Lower leg skin (tissue), 4 donors: ENCODE results near the gene PNKD. TPM values are rescaled to one million over a fixed set of nuclear protein-coding genes. Genes with fewer than 3 reads are reported as not detected.
"Not testable (repeated sequence)": the region's sequence is repeated elsewhere in the genome, so short reads cannot be mapped to it uniquely, and the experiment has no call there.

ENCODE experiments used
- DNase-seq, 2 donors: peaks; one replicate each; pipeline ENCODE4 v3.0.0-alpha.2; 2019; ENCODE audit warnings: low spot score in 2 of 2
- H3K4me3 ChIP-seq: fragments of 200-600 bp; sonication (generic); 2 replicates; pipeline ENCODE4 v1.5.1; 2017; ENCODE audit warnings: mild to moderate bottlenecking, low read depth; ENCODE audit not compliant: poor library complexity, severe bottlenecking
- POLR2A ChIP-seq, 2 donors: fragments of 450-650 bp; IDR thresholded peaks; one replicate each; pipeline ENCODE4 v1.6.1; 2016 to 2017; ENCODE audit warnings: antibody characterized with exemption in 2 of 2, mild to moderate bottlenecking in 1 of 2, moderate library complexity in 1 of 2
- WGBS, 2 donors: methylation state at CpG; one replicate each; pipeline ENCODE4 v1.1.5; 2018; 5-methylcytosine and 5-hydroxymethylcytosine counted together
- intact Hi-C: fragments of 100-400 bp; cut with DNase I; formaldehyde crosslinking; loops from one replicate; pipeline ENCODE4 v1.15.0; 2023; ENCODE audit warnings: low total_unique reads
- total RNA-seq, 4 donors: library from RNA; depleted of rRNA; stranded (reverse); fragments of >200 nt; gene quantifications; one replicate each; pipeline ENCODE4 v1.1.0, GENCODE V29; 2016
- TF ChIP-seq, protein P1 (sequence below), 3 donors: fragments of 450-650 bp; IDR thresholded peaks; one replicate each; pipeline ENCODE4 v1.5.1; 2016; ENCODE audit warnings: antibody characterized with exemption in 3 of 3, mild to moderate bottlenecking in 3 of 3, moderate library complexity in 2 of 3

The PNKD gene
- total RNA-seq, 4 donors from 2014 or later = 26.6 to 60.6 (median 43.3) TPM

DNA sequence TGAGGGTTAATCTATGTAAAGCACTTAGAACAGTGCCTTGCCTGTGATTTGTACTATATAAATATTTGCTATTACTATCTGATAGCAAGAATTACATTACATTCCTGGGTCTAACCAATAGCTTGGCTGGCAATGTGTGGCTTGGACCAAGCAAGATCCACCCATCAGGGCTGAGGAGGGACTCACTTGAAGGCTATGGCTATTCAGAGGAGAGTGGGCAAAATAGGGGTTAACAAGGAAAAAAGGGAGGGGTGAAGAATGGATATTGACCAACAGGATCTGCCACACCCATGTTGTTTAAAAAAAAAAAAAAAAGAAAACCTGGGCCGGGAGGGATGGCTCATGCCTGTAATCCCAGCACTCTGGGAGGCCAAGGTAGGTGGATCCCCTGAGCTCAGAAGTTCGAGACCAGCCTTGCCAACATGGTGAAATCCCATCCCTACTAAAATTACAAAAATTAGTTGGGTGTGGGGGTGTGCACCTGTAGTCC is 42.0 kb downstream of the PNKD start:
- intact Hi-C loops = no loop called here
- DNase-seq = no peak
- TF ChIP-seq, protein P1, sequence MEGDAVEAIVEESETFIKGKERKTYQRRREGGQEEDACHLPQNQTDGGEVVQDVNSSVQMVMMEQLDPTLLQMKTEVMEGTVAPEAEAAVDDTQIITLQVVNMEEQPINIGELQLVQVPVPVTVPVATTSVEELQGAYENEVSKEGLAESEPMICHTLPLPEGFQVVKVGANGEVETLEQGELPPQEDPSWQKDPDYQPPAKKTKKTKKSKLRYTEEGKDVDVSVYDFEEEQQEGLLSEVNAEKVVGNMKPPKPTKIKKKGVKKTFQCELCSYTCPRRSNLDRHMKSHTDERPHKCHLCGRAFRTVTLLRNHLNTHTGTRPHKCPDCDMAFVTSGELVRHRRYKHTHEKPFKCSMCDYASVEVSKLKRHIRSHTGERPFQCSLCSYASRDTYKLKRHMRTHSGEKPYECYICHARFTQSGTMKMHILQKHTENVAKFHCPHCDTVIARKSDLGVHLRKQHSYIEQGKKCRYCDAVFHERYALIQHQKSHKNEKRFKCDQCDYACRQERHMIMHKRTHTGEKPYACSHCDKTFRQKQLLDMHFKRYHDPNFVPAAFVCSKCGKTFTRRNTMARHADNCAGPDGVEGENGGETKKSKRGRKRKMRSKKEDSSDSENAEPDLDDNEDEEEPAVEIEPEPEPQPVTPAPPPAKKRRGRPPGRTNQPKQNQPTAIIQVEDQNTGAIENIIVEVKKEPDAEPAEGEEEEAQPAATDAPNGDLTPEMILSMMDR (IDR thresholded peaks at IDR 0.05) = no peak
- TF ChIP-seq POLR2A (IDR thresholded peaks at IDR 0.05) = no peak
- no peak overlapping the region for H3K4me3 ChIP-seq
- 40 to 44% methylated on average over 2 of the region's 2 CpGs for WGBS, 2 donors

DNA sequence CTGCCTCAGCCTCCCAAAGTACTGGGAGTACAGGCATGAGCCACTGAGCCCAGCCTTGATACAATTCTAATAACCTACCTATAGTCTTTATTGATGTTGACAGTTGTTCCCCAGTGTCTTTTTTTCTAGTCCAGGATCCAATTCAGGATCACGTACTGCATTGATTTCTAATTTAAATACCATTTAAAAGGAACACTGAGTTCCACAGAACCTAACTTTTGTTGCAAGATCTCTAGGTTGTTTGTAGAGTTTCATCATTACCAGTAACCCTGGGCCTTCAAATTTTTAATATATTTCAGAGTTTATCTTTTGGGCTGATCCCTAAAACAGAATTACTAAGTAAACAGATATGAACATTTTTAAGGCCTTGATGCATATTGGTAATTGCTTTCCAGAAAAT is 43.0 kb downstream of the PNKD start:
- intact Hi-C loops = no loop called here
- TF ChIP-seq, protein P1 (IDR thresholded peaks at IDR 0.05) = no peak
- TF ChIP-seq POLR2A (IDR thresholded peaks at IDR 0.05) = no peak
- 89 to 93% methylated on average over 1 of the region's 1 CpG for WGBS, 2 donors
- H3K4me3 ChIP-seq = no peak overlapping the region
- DNase-seq = no peak

DNA sequence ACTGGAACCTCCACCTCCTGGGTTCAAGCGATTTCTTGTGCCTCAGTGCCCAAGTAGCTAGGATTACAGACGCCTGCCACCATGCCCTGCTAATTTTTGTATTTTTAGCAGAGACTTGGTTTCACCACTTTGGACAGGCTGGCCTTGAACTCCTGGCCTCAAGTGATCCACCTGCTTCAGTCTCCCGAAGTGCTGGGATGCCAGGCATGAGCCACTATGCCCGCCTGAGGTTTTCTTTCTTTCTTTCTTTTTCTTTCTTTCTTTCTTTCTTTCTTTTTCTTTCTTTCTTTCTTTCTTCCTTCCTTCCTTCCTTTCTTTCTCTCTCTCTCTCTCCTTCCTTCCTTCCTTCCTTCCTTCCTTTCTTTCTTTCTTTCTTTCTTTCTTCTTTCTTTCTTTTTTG is 44.4 kb downstream of the PNKD start:
- intact Hi-C loops, DNase-seq, H3K4me3 ChIP-seq: not testable (repeated sequence)
- 97 to 98% methylated on average over 4 of the region's 4 CpGs for WGBS, 2 donors

DNA sequence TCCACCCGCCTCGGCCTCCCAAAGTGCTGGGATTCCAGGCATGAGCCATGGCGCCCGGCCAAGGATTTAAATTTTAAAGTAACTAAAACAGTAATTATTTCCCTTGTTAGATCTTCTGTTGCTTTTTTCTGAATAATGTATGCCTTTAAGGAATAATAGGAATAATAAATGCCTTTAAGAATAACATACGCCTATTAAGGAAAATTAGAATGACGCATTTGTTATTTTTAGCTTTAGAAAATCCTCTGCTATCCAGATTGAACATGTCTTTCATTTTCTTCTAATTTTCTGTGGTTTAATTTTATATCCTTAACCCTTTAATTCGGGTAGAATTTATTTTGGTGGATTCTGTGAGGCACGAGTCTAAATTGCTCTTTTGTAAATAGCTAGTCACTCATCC is 45.1 kb downstream of the PNKD start:
- H3K4me3 ChIP-seq = no peak overlapping the region
- TF ChIP-seq, protein P1 (IDR thresholded peaks at IDR 0.05) = no peak
- no peak for TF ChIP-seq POLR2A (IDR thresholded peaks at IDR 0.05)
- intact Hi-C loops = no loop called here
- no peak for DNase-seq
- 77 to 80% methylated on average over 8 of the region's 8 CpGs for WGBS, 2 donors

DNA sequence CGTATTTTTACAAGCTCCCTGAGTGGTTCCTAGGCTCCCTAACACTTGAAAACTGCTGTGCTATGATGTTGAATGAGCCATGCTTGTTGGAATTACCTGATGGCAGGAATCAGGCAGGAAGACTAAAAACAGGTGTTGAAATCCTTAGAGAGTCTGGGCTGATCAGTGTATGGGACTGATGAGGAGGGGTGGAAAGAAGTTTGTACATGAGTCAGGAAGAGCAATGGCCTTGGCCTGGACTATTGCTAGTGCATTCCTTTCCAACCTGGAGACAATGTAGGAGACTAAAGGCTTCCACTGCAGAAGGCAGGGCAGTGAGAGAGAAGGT is 46.9 kb downstream of the PNKD start:
- 67 to 100% methylated on average over 1 of the region's 1 CpG for WGBS, 2 donors
- no peak overlapping the region for H3K4me3 ChIP-seq
- TF ChIP-seq, protein P1 (IDR thresholded peaks at IDR 0.05) = no peak
- no peak for TF ChIP-seq POLR2A (IDR thresholded peaks at IDR 0.05)
- intact Hi-C loops = no loop called here
- DNase-seq = no peak

DNA sequence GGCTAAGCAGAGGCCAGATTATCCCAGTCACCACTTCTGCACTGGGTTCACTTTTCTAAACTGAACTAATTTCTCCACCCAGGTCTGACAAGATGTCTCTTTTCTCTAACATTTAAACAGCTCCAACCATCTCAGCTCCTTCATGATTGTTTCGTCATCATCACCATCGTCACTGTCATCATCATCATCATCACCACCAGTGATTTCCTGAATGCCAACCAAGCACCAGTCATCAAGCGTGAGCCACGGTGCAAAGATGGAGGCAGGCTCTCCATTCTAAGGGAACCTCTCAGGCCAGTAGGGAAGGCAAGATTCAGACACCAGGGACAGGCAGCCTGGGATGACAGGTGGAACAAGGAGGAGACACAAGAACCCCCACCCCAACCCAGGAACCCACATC is 47.5 kb downstream of the PNKD start:
- intact Hi-C loops = no loop called here
- 89 to 91% methylated on average over 4 of the region's 4 CpGs for WGBS, 2 donors
- TF ChIP-seq POLR2A (IDR thresholded peaks at IDR 0.05) = no peak
- TF ChIP-seq, protein P1 (IDR thresholded peaks at IDR 0.05) = no peak
- DNase-seq = no peak
- no peak overlapping the region for H3K4me3 ChIP-seq
